ENCODE data around the gene TAOK1. TPM values are rescaled to one million over a fixed set of nuclear protein-coding genes. Genes with fewer than 3 reads are reported as not detected.

The TAOK1 gene
- total and polyA plus RNA-seq, 2 donors (not counting 1 experiment from before 2014, with no cell fraction given), result 9.8 to 80.7 TPM

DNA sequence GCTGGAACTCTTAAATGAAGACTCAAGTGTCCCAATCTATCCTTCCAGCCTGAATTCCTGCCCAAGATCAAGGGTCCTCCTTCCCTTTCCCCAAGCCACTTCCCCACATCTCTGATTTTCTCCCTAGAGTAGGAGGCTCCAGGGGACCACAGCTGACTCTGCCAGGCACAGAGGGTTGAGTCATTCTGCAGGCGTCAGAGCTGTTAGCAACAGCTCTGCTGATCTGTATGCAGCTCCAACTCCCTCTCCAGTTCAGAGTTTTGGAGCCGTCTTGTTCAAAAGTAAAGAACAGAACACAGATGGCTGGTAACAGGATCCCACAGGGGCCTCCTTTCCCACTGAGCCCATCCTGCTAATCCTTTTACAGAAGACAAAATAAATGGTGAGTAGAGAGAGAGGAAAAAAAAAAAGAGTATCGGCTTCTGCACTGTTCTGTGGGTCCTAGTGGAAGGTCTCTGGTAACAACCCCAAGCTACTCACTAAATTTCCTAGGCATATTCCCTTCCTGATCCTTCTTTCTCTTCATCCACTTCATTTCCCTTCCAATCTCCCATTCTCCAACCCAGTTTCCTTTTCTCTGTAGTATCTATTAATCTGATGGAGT is 13.4 kb upstream of the TAOK1 start:
- Histone ChIP-seq H2AFZ (ENCODE audit: insufficient read depth, low read depth, low read length, poor library complexity, severe bottlenecking) (no peak overlapping the region), H3K79me2 (ENCODE audit: control insufficient read depth, insufficient read depth, low read length) (no peaks in the 10 kb centered on the region), H3K9me3 (ENCODE audit: control extremely low read depth in 1 of 3, control insufficient read depth in 2 of 3, insufficient read depth in 1 of 3, low read length in 2 of 3) (no peaks in the 10 kb centered on the region), H3K27me3 (replicated peaks in 1 of 4; ENCODE audit: control extremely low read depth in 1 of 4, control insufficient read depth in 3 of 4, insufficient read depth in 4 of 4, low read length in 3 of 4) (no peaks in the 10 kb centered on the region), H4K20me1 (ENCODE audit: control insufficient read depth, insufficient read depth, low read length, poor library complexity, severe bottlenecking) (no peaks in the 10 kb centered on the region), H3K4me2 (replicated peaks; ENCODE audit: low read depth, low read length, poor library complexity, severe bottlenecking) (no peak overlapping the region), H3K4me3 (ENCODE audit: control extremely low read depth in 1 of 5, extremely low read depth in 1 of 5, insufficient read depth in 1 of 5, low read depth in 2 of 5, low read length in 4 of 5) (no peak overlapping the region), H3K36me3 (replicated peaks in 1 of 2; ENCODE audit: control extremely low read depth in 1 of 2, control insufficient read depth in 1 of 2, extremely low read depth in 1 of 2, insufficient read depth in 2 of 2, low read length in 1 of 2) (no peaks in the 10 kb centered on the region), H3K4me1 (ENCODE audit: control insufficient read depth in 2 of 2, insufficient read depth in 2 of 2, low read length in 2 of 2) (no peaks in the 10 kb centered on the region), H3K9ac (ENCODE audit: low read length) (no peak overlapping the region), H3K27ac (ENCODE audit: low read length in 2 of 2) (no peak overlapping the region)
- Mint-ChIP-seq H3K27me3 (no peaks in the 10 kb centered on the region), H3K4me1 (no peaks in the 10 kb centered on the region), H3K9me3 (ENCODE audit: insufficient read depth) (no peaks in the 10 kb centered on the region), H3K27ac (no peak overlapping the region), H3K4me3 (no peak overlapping the region)
- DNase-seq (no peak), ATAC-seq (ENCODE audit: low read depth) (no peak)
- ChIA-PET POLR2A (no interaction called here), CTCF (interaction anchor here (1.0 to 1.2 kb wide), 2 partner anchors 196 to 197 kb away, joined by 3 to 4 read pairs; no protein-coding TSS in a partner anchor)
- intact Hi-C loops (cut with micrococcal nuclease), result no loop called here
- TF ChIP-seq EZH2 (IDR thresholded peaks at IDR 0.05; ENCODE audit: borderline replicate concordance, insufficient read depth, low read depth, low read length, poor library complexity, severe bottlenecking), result no peak
- TF ChIP-seq, protein P1, sequence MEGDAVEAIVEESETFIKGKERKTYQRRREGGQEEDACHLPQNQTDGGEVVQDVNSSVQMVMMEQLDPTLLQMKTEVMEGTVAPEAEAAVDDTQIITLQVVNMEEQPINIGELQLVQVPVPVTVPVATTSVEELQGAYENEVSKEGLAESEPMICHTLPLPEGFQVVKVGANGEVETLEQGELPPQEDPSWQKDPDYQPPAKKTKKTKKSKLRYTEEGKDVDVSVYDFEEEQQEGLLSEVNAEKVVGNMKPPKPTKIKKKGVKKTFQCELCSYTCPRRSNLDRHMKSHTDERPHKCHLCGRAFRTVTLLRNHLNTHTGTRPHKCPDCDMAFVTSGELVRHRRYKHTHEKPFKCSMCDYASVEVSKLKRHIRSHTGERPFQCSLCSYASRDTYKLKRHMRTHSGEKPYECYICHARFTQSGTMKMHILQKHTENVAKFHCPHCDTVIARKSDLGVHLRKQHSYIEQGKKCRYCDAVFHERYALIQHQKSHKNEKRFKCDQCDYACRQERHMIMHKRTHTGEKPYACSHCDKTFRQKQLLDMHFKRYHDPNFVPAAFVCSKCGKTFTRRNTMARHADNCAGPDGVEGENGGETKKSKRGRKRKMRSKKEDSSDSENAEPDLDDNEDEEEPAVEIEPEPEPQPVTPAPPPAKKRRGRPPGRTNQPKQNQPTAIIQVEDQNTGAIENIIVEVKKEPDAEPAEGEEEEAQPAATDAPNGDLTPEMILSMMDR (IDR thresholded peaks at IDR 0.05), result no peak
- 78% methylated on average over 1 of the region's 3 CpGs for WGBS (ENCODE audit: insufficient coverage)

DNA sequence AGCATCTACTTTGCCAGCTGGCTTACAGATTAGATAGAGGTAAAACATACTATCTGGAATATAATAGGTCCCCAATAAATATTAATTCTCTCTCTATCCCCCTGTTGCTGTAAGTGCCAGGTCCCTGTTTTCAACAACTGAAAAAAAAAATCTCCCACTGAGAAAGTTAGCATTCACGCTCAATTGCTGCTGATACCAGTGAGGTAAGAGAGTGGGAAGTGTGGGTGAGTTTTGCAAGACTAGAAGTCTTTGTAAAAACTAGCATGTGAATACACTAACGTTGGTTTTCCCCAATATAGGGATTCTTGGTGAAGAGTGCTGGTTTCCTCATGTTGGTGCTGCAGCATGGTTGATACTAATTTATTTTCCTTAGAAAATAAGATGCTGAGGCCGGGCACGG is 11.7 kb upstream of the TAOK1 start:
- no peak overlapping the region for H3K9ac ChIP-seq (ENCODE audit: low read length)
- DNase-seq (no peak), ATAC-seq (ENCODE audit: low read depth) (no peak)
- H3K27me3 Mint-ChIP-seq, result no peaks in the 10 kb centered on the region
- no peaks in the 10 kb centered on the region for H3K4me1 Mint-ChIP-seq
- no peaks in the 10 kb centered on the region for H3K4me1 ChIP-seq (ENCODE audit: control insufficient read depth in 2 of 2, insufficient read depth in 2 of 2, low read length in 2 of 2)
- H3K27me3 ChIP-seq (replicated peaks in 1 of 4; ENCODE audit: control extremely low read depth in 1 of 4, control insufficient read depth in 3 of 4, insufficient read depth in 4 of 4, low read length in 3 of 4), result no peaks in the 10 kb centered on the region
- no peak overlapping the region for H3K27ac Mint-ChIP-seq
- WGBS (ENCODE audit: insufficient coverage), result 87% methylated on average over 3 of the region's 4 CpGs
- POLR2A ChIA-PET, result no interaction called here
- no peak overlapping the region for H3K4me3 ChIP-seq (ENCODE audit: control extremely low read depth in 1 of 5, extremely low read depth in 1 of 5, insufficient read depth in 1 of 5, low read depth in 2 of 5, low read length in 4 of 5)
- TF ChIP-seq, protein P1 (IDR thresholded peaks at IDR 0.05), result no peak
- no peak for TF ChIP-seq EZH2 (IDR thresholded peaks at IDR 0.05; ENCODE audit: borderline replicate concordance, insufficient read depth, low read depth, low read length, poor library complexity, severe bottlenecking)
- CTCF ChIA-PET, result interaction anchor here (0.7 to 2.5 kb wide), 2 partner anchors 9 to 600 kb away, joined by 5 to 8 read pairs; no protein-coding TSS in a partner anchor
- H3K9me3 Mint-ChIP-seq (ENCODE audit: insufficient read depth), result no peaks in the 10 kb centered on the region
- no peaks in the 10 kb centered on the region for H4K20me1 ChIP-seq (ENCODE audit: control insufficient read depth, insufficient read depth, low read length, poor library complexity, severe bottlenecking)
- intact Hi-C loops (cut with micrococcal nuclease), result no loop called here
- H3K9me3 ChIP-seq (ENCODE audit: control extremely low read depth in 1 of 3, control insufficient read depth in 2 of 3, insufficient read depth in 1 of 3, low read length in 2 of 3), result no peaks in the 10 kb centered on the region
- H3K36me3 ChIP-seq (replicated peaks in 1 of 2; ENCODE audit: control extremely low read depth in 1 of 2, control insufficient read depth in 1 of 2, extremely low read depth in 1 of 2, insufficient read depth in 2 of 2, low read length in 1 of 2), result no peaks in the 10 kb centered on the region
- no peak overlapping the region for H3K4me2 ChIP-seq (replicated peaks; ENCODE audit: low read depth, low read length, poor library complexity, severe bottlenecking)
- no peaks in the 10 kb centered on the region for H3K79me2 ChIP-seq (ENCODE audit: control insufficient read depth, insufficient read depth, low read length)
- no peak overlapping the region for H3K4me3 Mint-ChIP-seq
- H3K27ac ChIP-seq (ENCODE audit: low read length in 2 of 2), result no peak overlapping the region
- no peak overlapping the region for H2AFZ ChIP-seq (ENCODE audit: insufficient read depth, low read depth, low read length, poor library complexity, severe bottlenecking)

All from B cell (primary cell).